ENCODE results near the gene SLC24A4. TPM values are rescaled to one million over a fixed set of nuclear protein-coding genes. Genes with fewer than 3 reads are reported as not detected.

SLC24A4 gene
- total and polyA plus RNA-seq, 4 donors, result 0.47 to 2.4 (median 1.0) TPM

- ATAC-seq (ENCODE audit: insufficient read depth, low FRiP score), result no peak
- no peaks in the 10 kb centered on the region for H3K9me3 ChIP-seq (ENCODE audit: control insufficient read depth in 4 of 4, insufficient read depth in 3 of 4, low read length in 3 of 4)
- no peak for TF ChIP-seq CTCF (IDR thresholded peaks at IDR 0.05; ENCODE audit: control extremely low read depth, extremely low read depth)
- H3K36me3 ChIP-seq (ENCODE audit: control insufficient read depth in 4 of 4, insufficient read depth in 4 of 4, low read length in 4 of 4), result no peaks in the 10 kb centered on the region
- H3K9ac ChIP-seq (ENCODE audit: insufficient read depth in 1 of 2, low read length in 2 of 2), result no peak overlapping the region
- H3K4me3 ChIP-seq, result no peak overlapping the region
- no peaks in the 10 kb centered on the region for H3K4me1 ChIP-seq (ENCODE audit: control insufficient read depth in 5 of 5, insufficient read depth in 5 of 5, low read length in 5 of 5)
- WGBS, 2 donors, result 74 to 82% methylated on average over 5 of the region's 5 CpGs
- DNase-seq, result no peak
- H3K27ac ChIP-seq (ENCODE audit: low read depth in 1 of 2, low read length in 1 of 2), result no peak overlapping the region
- H3K27me3 ChIP-seq (ENCODE audit: control insufficient read depth in 3 of 3, insufficient read depth in 3 of 3, low read length in 2 of 3), result peaks cover 0 to 22% (median 0%) of the 10 kb centered on the region in 3 donors
Measured at GRCh38 chr14:92340071-92340470, 17.1 kb downstream of the SLC24A4 start.

GRCh38 chr14:92340931-92341330, 18.0 kb downstream of the SLC24A4 start:
- H3K9me3 ChIP-seq (ENCODE audit: control insufficient read depth in 4 of 4, insufficient read depth in 3 of 4, low read length in 3 of 4), result no peaks in the 10 kb centered on the region
- ATAC-seq (ENCODE audit: insufficient read depth, low FRiP score) (no peak), DNase-seq (no peak)
- H3K9ac ChIP-seq (ENCODE audit: insufficient read depth in 1 of 2, low read length in 2 of 2), result no peak overlapping the region
- no peak overlapping the region for H3K4me3 ChIP-seq
- H3K36me3 ChIP-seq (ENCODE audit: control insufficient read depth in 4 of 4, insufficient read depth in 4 of 4, low read length in 4 of 4), result no peaks in the 10 kb centered on the region
- no peak for TF ChIP-seq CTCF (IDR thresholded peaks at IDR 0.05; ENCODE audit: control extremely low read depth, extremely low read depth)
- no peak overlapping the region for H3K27ac ChIP-seq (ENCODE audit: low read depth in 1 of 2, low read length in 1 of 2)
- H3K27me3 ChIP-seq (ENCODE audit: control insufficient read depth in 3 of 3, insufficient read depth in 3 of 3, low read length in 2 of 3), result peaks cover 0 to 19% (median 0%) of the 10 kb centered on the region in 3 donors
- no peaks in the 10 kb centered on the region for H3K4me1 ChIP-seq (ENCODE audit: control insufficient read depth in 5 of 5, insufficient read depth in 5 of 5, low read length in 5 of 5)
- 83 to 93% methylated on average over 7 of the region's 7 CpGs for WGBS, 2 donors

GRCh38 chr14:92341791-92342190, 18.8 kb downstream of the SLC24A4 start:
- Histone ChIP-seq H3K27ac (ENCODE audit: low read depth in 1 of 2, low read length in 1 of 2) (no peak overlapping the region), H3K27me3 (ENCODE audit: control insufficient read depth in 3 of 3, insufficient read depth in 3 of 3, low read length in 2 of 3) (peaks cover 0 to 21% (median 0%) of the 10 kb centered on the region in 3 donors), H3K4me3 (no peak overlapping the region), H3K36me3 (ENCODE audit: control insufficient read depth in 4 of 4, insufficient read depth in 4 of 4, low read length in 4 of 4) (no peaks in the 10 kb centered on the region), H3K9ac (ENCODE audit: insufficient read depth in 1 of 2, low read length in 2 of 2) (no peak overlapping the region), H3K4me1 (ENCODE audit: control insufficient read depth in 5 of 5, insufficient read depth in 5 of 5, low read length in 5 of 5) (no peaks in the 10 kb centered on the region), H3K9me3 (ENCODE audit: control insufficient read depth in 4 of 4, insufficient read depth in 3 of 4, low read length in 3 of 4) (no peaks in the 10 kb centered on the region)
- TF ChIP-seq CTCF (IDR thresholded peaks at IDR 0.05; ENCODE audit: control extremely low read depth, extremely low read depth), result no peak
- DNase-seq (no peak), ATAC-seq (ENCODE audit: insufficient read depth, low FRiP score) (no peak)
- 75 to 91% methylated on average over 6 of the region's 6 CpGs for WGBS, 2 donors

GRCh38 chr14:92348154-92348553, 25.2 kb downstream of the SLC24A4 start:
- ATAC-seq (ENCODE audit: insufficient read depth, low FRiP score) (no peak), DNase-seq (peak; percentile 37 to 69 (median 66))
- 42 to 49% methylated on average over 5 of the region's 5 CpGs for WGBS, 2 donors

More at GRCh38 chr14:92348154-92348553, 25.2 kb downstream of the SLC24A4 start:
- no peak overlapping the region for H3K27ac ChIP-seq (ENCODE audit: low read depth in 1 of 2, low read length in 1 of 2)
- peaks cover 0 to 6% (median 0%) of the 10 kb centered on the region in 5 donors for H3K4me1 ChIP-seq (ENCODE audit: control insufficient read depth in 5 of 5, insufficient read depth in 5 of 5, low read length in 5 of 5)
- H3K36me3 ChIP-seq (ENCODE audit: control insufficient read depth in 4 of 4, insufficient read depth in 4 of 4, low read length in 4 of 4), result no peaks in the 10 kb centered on the region
- no peaks in the 10 kb centered on the region for H3K9me3 ChIP-seq (ENCODE audit: control insufficient read depth in 4 of 4, insufficient read depth in 3 of 4, low read length in 3 of 4)
- H3K4me3 ChIP-seq, result no peak overlapping the region
- H3K9ac ChIP-seq (ENCODE audit: insufficient read depth in 1 of 2, low read length in 2 of 2), result no peak overlapping the region
- TF ChIP-seq CTCF (IDR thresholded peaks at IDR 0.05; ENCODE audit: control extremely low read depth, extremely low read depth), result no peak
- peaks cover 0 to 18% (median 4%) of the 10 kb centered on the region in 3 donors for H3K27me3 ChIP-seq (ENCODE audit: control insufficient read depth in 3 of 3, insufficient read depth in 3 of 3, low read length in 2 of 3)

Measured in lung (tissue), 12 donors.